IMR-90 (cell line): ENCODE measurements around the gene HAUS5. TPM values are rescaled to one million over a fixed set of nuclear protein-coding genes. Genes with fewer than 3 reads are reported as not detected.

ENCODE experiments used
- ATAC-seq: fragments of 200-7000 bp; cut with Tn5 transposase; 2 replicates; pipeline ENCODE4 v1.9.1; 2020; ENCODE audit warnings: low read depth, mild to moderate bottlenecking, moderate library complexity
- BruUV-seq: library from RNA; stranded (reverse); fragments of 400-500 nt; replicated peaks from 2 replicates; lab custom pipeline; 2021; lab: Mats Ljungman, UMichigan
- CTCF ChIA-PET: fragments of 300-600 bp; formaldehyde crosslinking; extraction: SDS; loops from one replicate; lab custom pipeline; 2021; ENCODE audit warnings: antibody characterized with exemption; lab: Yijun Ruan, JAX
- POLR2A ChIA-PET: fragments of 300-600 bp; sonication (Branson Sonifier 250); formaldehyde crosslinking; loops from one replicate; lab custom pipeline; 2022; ENCODE audit warnings: antibody characterized with exemption; ENCODE audit not compliant: unreplicated experiment; lab: Charles Lee
- DNase-seq: peaks from one replicate; pipeline ENCODE4 v3.0.0; 2013
- H2AFZ ChIP-seq: replicated peaks from 2 replicates; pipeline ENCODE3; 2013; ENCODE audit warnings: low read length, mild to moderate bottlenecking; ENCODE audit not compliant: poor library complexity
- H2AK5ac ChIP-seq: 2 replicates; pipeline ENCODE4 v1.6.1; 2013; ENCODE audit warnings: low read depth, low read length, inconsistent platforms
- H2AK9ac ChIP-seq: replicated peaks from 2 replicates; pipeline ENCODE3; 2013; ENCODE audit warnings: mild to moderate bottlenecking, low read depth, low read length, moderate library complexity; ENCODE audit not compliant: poor library complexity
- H2BK120ac ChIP-seq: 2 replicates; pipeline ENCODE4 v1.6.1; 2013; ENCODE audit warnings: low read depth, low read length, inconsistent platforms
- H2BK15ac ChIP-seq: 3 replicates; pipeline ENCODE4 v1.6.1; 2013; ENCODE audit warnings: low read depth, low read length, inconsistent platforms
- H2BK20ac ChIP-seq: 2 replicates; pipeline ENCODE4 v1.6.1; 2013; ENCODE audit warnings: low read depth, mild to moderate bottlenecking, inconsistent platforms, low read length, moderate library complexity
- H2BK5ac ChIP-seq: 2 replicates; pipeline ENCODE4 v1.6.1; 2013; ENCODE audit warnings: mild to moderate bottlenecking, low read depth, low read length, inconsistent platforms; ENCODE audit not compliant: poor library complexity, severe bottlenecking
- H3K14ac ChIP-seq: replicated peaks from 2 replicates; pipeline ENCODE4 v1.6.1; 2013; ENCODE audit warnings: low read depth, low read length, inconsistent platforms
- H3K18ac ChIP-seq: 2 replicates; pipeline ENCODE4 v1.6.1; 2013; ENCODE audit warnings: low read depth, low read length, control low read depth
- H3K23ac ChIP-seq: 2 replicates; pipeline ENCODE4 v1.6.1; 2013; ENCODE audit warnings: low read depth, low read length, inconsistent platforms
- H3K27ac ChIP-seq: 2 replicates; pipeline ENCODE4 v1.5.1; 2013; ENCODE audit warnings: mild to moderate bottlenecking, control low read depth, low read length; ENCODE audit not compliant: insufficient read depth
- H3K27me3 ChIP-seq: 2 replicates; pipeline ENCODE4 v1.6.1; 2013; ENCODE audit warnings: low read length; ENCODE audit not compliant: control insufficient read depth, insufficient read depth
- H3K36me3 ChIP-seq: 2 replicates; pipeline ENCODE4 v1.6.1; 2013; ENCODE audit warnings: low read length, mixed read lengths; ENCODE audit not compliant: control insufficient read depth, insufficient read depth
- H3K4ac ChIP-seq: 2 replicates; pipeline ENCODE4 v1.6.1; 2013; ENCODE audit warnings: low read depth, low read length, inconsistent platforms
- H3K4me1 ChIP-seq: 2 replicates; pipeline ENCODE4 v1.6.1; 2013; ENCODE audit warnings: low read length, mixed read lengths; ENCODE audit not compliant: control insufficient read depth, insufficient read depth
- H3K4me2 ChIP-seq: 2 replicates; pipeline ENCODE4 v1.6.1; 2013; ENCODE audit warnings: low read depth, mild to moderate bottlenecking, control low read depth, low read length, moderate library complexity
- H3K4me3 ChIP-seq: 2 replicates; pipeline ENCODE4 v1.5.1; 2013; ENCODE audit warnings: low read depth, mild to moderate bottlenecking, control low read depth, low read length, moderate library complexity; ENCODE audit not compliant: insufficient read depth
- H3K56ac ChIP-seq: 2 replicates; pipeline ENCODE4 v1.6.1; 2013; ENCODE audit warnings: low read length, inconsistent platforms; ENCODE audit not compliant: insufficient read depth; ENCODE audit errors: extremely low read depth
- H3K79me1 ChIP-seq, 2 experiments: 2 replicates each; pipeline ENCODE4 v1.6.1; 2013; ENCODE audit warnings: low read length in 2 of 2, inconsistent platforms in 1 of 2, low read depth in 1 of 2
- H3K9ac ChIP-seq: 2 replicates; pipeline ENCODE4 v1.6.1; 2013; ENCODE audit warnings: low read depth, low read length, control low read depth
- H3K9me1 ChIP-seq: 2 replicates; pipeline ENCODE4 v1.6.1; 2013; ENCODE audit warnings: low read length, inconsistent platforms; ENCODE audit not compliant: insufficient read depth
- H3K9me3 ChIP-seq: 2 replicates; pipeline ENCODE4 v1.6.1; 2013; ENCODE audit warnings: low read length; ENCODE audit not compliant: control insufficient read depth, insufficient read depth
- H4K20me1 ChIP-seq: 2 replicates; pipeline ENCODE4 v1.6.1; 2013; ENCODE audit warnings: low read length, inconsistent platforms; ENCODE audit not compliant: insufficient read depth
- H4K5ac ChIP-seq: 2 replicates; pipeline ENCODE4 v1.6.1; 2013; ENCODE audit warnings: mild to moderate bottlenecking, low read depth, low read length, control low read depth
- H4K8ac ChIP-seq, 2 experiments: 2 replicates each; pipeline ENCODE4 v1.6.1; 2013; ENCODE audit warnings: low read depth in 2 of 2, low read length in 2 of 2, control low read depth in 1 of 2, inconsistent platforms in 1 of 2
- H4K91ac ChIP-seq: 2 replicates; pipeline ENCODE4 v1.6.1; 2013; ENCODE audit warnings: low read depth, low read length, inconsistent platforms; ENCODE audit not compliant: insufficient read depth
- BHLHE40 ChIP-seq: fragments of 150-350 bp; IDR thresholded peaks from 2 replicates; pipeline ENCODE4 v1.6.1; 2016; ENCODE audit warnings: mild to moderate bottlenecking, low read depth, low read length
- CEBPB ChIP-seq: IDR thresholded peaks from 2 replicates; pipeline ENCODE4 v1.6.1; 2012; ENCODE audit warnings: low read depth, low read length, improper control_type of control experiment
- MAFK ChIP-seq: IDR thresholded peaks from 2 replicates; pipeline ENCODE4 v1.6.1; 2012; ENCODE audit warnings: low read depth, low read length, improper control_type of control experiment
- MAZ ChIP-seq: IDR thresholded peaks from 2 replicates; pipeline ENCODE4 v1.6.1; 2012; ENCODE audit warnings: low read depth, mild to moderate bottlenecking, low read length, improper control_type of control experiment, moderate library complexity, borderline replicate concordance
- MXI1 ChIP-seq: IDR thresholded peaks from 2 replicates; pipeline ENCODE4 v1.6.1; 2012; ENCODE audit warnings: low read depth, mild to moderate bottlenecking, low read length, moderate library complexity, borderline replicate concordance
- NFE2L2 ChIP-seq: fragments of 150-350 bp; IDR thresholded peaks from 2 replicates; pipeline ENCODE4 v1.6.1; 2016; ENCODE audit warnings: low read depth, mild to moderate bottlenecking, low read length
- POLR2A ChIP-seq: IDR thresholded peaks from 2 replicates; pipeline ENCODE4 v1.6.1; 2012; ENCODE audit warnings: mild to moderate bottlenecking, low read depth, low read length
- RFX5 ChIP-seq: IDR thresholded peaks from 2 replicates; pipeline ENCODE4 v1.8.0; 2012; ENCODE audit warnings: low read depth, mild to moderate bottlenecking, low read length, moderate library complexity
- SMC3 ChIP-seq: fragments of 150-350 bp; IDR thresholded peaks from 2 replicates; pipeline ENCODE4 v1.6.1; 2016; ENCODE audit warnings: low read depth, mild to moderate bottlenecking, antibody characterized with exemption, low read length, moderate library complexity
- WGBS, 2 experiments: methylation state at CpG; one replicate each; pipeline versions ENCODE4 v1.1.5 to v1.1.7; 2013; ENCODE audit warnings: missing lambda C conversion rate in 2 of 2; ENCODE audit not compliant: insufficient read length in 1 of 2; ENCODE audit errors: extremely low coverage in 2 of 2; 5-methylcytosine and 5-hydroxymethylcytosine counted together
- dilution Hi-C: fragments of 300-500 bp; cut with HindIII; formaldehyde crosslinking; loops from one replicate; pipeline ENCODE4 v1.14.3; 2018; ENCODE audit warnings: low sequenced_read_pairs; ENCODE audit not compliant: unreplicated experiment
- in situ Hi-C: fragments of 300-500 bp; cut with MboI; formaldehyde crosslinking; loops from 3 replicates; pipeline ENCODE4 v1.14.3; 2019; ENCODE audit warnings: low sequenced_read_pairs, inconsistent platforms, mixed read lengths
- intact Hi-C: fragments of 100-400 bp; cut with micrococcal nuclease; formaldehyde crosslinking; loops from 2 replicates; pipeline ENCODE4 v1.10.0; 2022
- polyA plus RNA-seq, 3 experiments: library from polyadenylated mRNA; depleted of rRNA; stranded (reverse); fragments of >200 nt; gene quantifications; 2 replicates each; pipeline ENCODE4 v1.2.3, GENCODE V29; 2012; ENCODE audit warnings: low replicate concordance in 1 of 3
- total RNA-seq: library from RNA; depleted of rRNA; stranded (reverse); fragments of >200 nt; gene quantifications from 2 replicates; pipeline ENCODE4 v1.2.3, GENCODE V29; 2012
- TF ChIP-seq, protein P1 (sequence below): fragments of 150-350 bp; IDR thresholded peaks from 2 replicates; pipeline ENCODE4 v1.6.1; 2017; ENCODE audit warnings: mild to moderate bottlenecking, antibody characterized with exemption, low read length, low read depth
- TF ChIP-seq, protein P2 (sequence below): conservative IDR thresholded peaks from 2 replicates; pipeline ENCODE4 v1.5.1; 2012; ENCODE audit warnings: mild to moderate bottlenecking, low read depth, low read length, improper control_type of control experiment

The HAUS5 gene
- total and polyA plus RNA-seq, 2 of the 4 experiments (the other 2 are of a cell fraction), result 3.4 to 6.2 TPM

DNA sequence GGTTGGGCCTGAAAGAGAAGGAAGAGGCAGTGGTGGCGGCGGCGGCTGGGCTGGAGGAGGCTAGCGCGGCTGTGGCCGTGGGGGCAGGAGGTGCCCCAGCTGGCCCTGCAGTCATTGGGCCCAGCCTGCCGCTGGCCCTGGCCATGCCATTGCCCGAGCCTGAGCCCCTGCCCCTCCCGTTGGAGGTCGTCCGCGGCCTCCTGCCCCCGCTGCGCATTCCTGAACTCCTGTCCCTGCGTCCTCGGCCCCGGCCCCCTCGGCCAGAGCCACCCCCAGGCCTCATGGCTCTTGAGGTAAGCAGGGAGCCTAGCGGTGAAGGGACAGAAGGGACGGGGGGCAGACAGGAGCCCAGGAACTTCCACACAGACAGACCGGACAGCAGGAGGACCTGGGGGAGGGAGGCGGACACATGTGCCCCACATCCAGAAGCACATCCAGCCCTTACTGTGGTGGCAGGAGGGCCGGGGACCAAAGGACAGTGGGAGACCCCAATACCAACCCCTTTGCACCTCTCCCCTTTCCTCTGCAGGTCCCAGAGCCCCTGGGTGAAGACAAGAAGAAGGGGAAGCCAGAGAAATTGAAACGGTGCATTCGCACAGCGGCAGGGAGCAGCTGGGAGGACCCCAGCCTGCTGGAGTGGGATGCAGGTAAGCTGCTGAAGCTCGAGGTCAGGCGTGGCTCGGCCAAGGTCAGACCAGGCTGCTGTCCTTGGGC, 21.3 kb downstream of the HAUS5 start:
- H3K9me1 ChIP-seq, result 0 out of 2 replicates have a peak, but pooled peaks cover 2% of the 10 kb centered on the region
- no peaks in the 10 kb centered on the region for H3K27me3 ChIP-seq
- CTCF ChIA-PET, result no interaction called here
- no peaks in the 10 kb centered on the region for H3K9me3 ChIP-seq
- no peak overlapping the region for H3K9ac ChIP-seq
- DNase-seq (no peak), ATAC-seq (no peak)
- no peak overlapping the region for H2AFZ ChIP-seq
- dilution Hi-C loops (no loop called here), in situ Hi-C loops (no loop called here), intact Hi-C loops (no loop called here)
- no peak overlapping the region for H3K18ac ChIP-seq
- H4K8ac ChIP-seq, result no peak overlapping the region
- 93% methylated on average over 11 of the region's 29 CpGs; no CpG with 5 or more reads in 1 of the 2 experiments for whole genome bisulfite sequencing, 2 experiments
- peaks cover 2% of the 10 kb centered on the region; the same call in 1 of the 2 replicates for H3K4me1 ChIP-seq
- no peak overlapping the region for H4K5ac ChIP-seq
- no peak overlapping the region for H2AK5ac ChIP-seq
- H3K27ac ChIP-seq, result no peak overlapping the region
- no peak overlapping the region for H3K14ac ChIP-seq
- BruUV-seq, result no TSS peak
- H2BK120ac ChIP-seq, result no peak overlapping the region
- no peak overlapping the region for H2BK15ac ChIP-seq
- H3K4ac ChIP-seq, result no peak overlapping the region
- no peak overlapping the region for H3K4me2 ChIP-seq
- H3K79me1 ChIP-seq, result peaks cover 12 to 20% of the 10 kb centered on the region in 2 experiments
- H4K91ac ChIP-seq, result no peak overlapping the region
- no peak overlapping the region for H3K4me3 ChIP-seq
- H4K20me1 ChIP-seq, result no peaks in the 10 kb centered on the region
- no peak overlapping the region for H2BK5ac ChIP-seq
- POLR2A ChIA-PET, result no interaction called here
- no peak overlapping the region for H2BK20ac ChIP-seq
- H2AK9ac ChIP-seq, result no peak overlapping the region
- H3K56ac ChIP-seq, result no peak overlapping the region
- H3K36me3 ChIP-seq, result peaks cover 66% of the 10 kb centered on the region
- no peak overlapping the region for H3K23ac ChIP-seq
- no peak for TF ChIP-seq MXI1
- no peak for TF ChIP-seq NFE2L2
- TF ChIP-seq, protein P1, sequence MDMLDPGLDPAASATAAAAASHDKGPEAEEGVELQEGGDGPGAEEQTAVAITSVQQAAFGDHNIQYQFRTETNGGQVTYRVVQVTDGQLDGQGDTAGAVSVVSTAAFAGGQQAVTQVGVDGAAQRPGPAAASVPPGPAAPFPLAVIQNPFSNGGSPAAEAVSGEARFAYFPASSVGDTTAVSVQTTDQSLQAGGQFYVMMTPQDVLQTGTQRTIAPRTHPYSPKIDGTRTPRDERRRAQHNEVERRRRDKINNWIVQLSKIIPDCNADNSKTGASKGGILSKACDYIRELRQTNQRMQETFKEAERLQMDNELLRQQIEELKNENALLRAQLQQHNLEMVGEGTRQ, result no peak
- TF ChIP-seq POLR2A, result no peak
- no peak for TF ChIP-seq CEBPB
- no peak for TF ChIP-seq BHLHE40
- no peak for TF ChIP-seq MAFK
- TF ChIP-seq, protein P2, sequence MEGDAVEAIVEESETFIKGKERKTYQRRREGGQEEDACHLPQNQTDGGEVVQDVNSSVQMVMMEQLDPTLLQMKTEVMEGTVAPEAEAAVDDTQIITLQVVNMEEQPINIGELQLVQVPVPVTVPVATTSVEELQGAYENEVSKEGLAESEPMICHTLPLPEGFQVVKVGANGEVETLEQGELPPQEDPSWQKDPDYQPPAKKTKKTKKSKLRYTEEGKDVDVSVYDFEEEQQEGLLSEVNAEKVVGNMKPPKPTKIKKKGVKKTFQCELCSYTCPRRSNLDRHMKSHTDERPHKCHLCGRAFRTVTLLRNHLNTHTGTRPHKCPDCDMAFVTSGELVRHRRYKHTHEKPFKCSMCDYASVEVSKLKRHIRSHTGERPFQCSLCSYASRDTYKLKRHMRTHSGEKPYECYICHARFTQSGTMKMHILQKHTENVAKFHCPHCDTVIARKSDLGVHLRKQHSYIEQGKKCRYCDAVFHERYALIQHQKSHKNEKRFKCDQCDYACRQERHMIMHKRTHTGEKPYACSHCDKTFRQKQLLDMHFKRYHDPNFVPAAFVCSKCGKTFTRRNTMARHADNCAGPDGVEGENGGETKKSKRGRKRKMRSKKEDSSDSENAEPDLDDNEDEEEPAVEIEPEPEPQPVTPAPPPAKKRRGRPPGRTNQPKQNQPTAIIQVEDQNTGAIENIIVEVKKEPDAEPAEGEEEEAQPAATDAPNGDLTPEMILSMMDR, result no peak
- TF ChIP-seq MAZ, result no peak
- no peak for TF ChIP-seq RFX5
- no peak for TF ChIP-seq SMC3
